Measurements from ENCODE around the gene FAM184B. TPM values are rescaled to one million over a fixed set of nuclear protein-coding genes. Genes with fewer than 3 reads are reported as not detected.

The FAM184B gene
- total RNA-seq, 1 donor from 2014 or later: not detected

DNA sequence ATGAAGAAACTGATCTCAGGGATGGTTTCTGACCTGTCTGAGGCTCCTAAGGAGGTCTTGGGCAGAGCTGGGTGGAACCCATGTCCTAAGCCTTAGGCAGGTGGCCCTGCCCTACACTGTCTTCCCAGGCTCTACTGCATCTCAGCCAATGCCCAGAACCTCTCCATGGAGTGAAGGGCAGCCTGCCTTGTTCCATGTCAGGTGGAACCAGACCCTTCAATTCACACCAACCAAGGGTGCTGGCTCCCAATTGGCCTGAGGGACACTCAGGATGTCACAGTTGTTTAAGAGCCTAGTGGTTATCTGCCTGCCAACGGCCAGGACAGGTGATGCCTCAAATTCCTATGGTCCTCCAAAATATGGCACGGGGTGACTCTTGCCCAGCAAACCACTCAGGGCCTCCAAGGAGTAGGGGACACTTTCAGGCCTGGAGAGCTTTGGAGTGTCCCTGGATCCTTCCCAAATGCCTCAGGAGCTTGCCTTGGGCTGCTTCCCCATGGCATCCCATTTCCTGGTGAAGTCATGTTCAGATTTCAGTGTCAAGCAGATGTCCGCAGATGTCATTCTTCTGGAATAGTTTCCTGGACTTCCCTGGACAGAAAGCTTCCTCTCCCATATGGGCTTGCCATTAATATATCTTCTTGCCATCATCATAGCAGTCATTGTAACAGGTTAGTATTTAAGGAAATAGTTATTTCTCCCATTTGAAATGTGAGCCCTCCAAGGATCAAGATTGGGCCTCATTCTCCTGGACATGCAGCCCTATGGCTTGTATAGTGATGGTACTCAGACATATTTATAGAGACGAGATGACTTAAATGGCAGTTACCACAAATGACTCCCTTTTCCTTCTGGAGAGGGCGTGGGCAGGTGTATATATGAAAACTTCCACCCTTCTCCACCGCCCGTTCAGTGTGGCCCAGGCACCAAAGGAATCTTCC, 99.9 kb downstream of the FAM184B start:
- Histone ChIP-seq H3K4me1 (no peaks in the 10 kb centered on the region), H3F3A (ENCODE audit: low read depth) (no peaks in the 10 kb centered on the region), H3K27ac (no peak overlapping the region), H3K27me3 (no peaks in the 10 kb centered on the region), H3K4me2 (no peak overlapping the region), H3K79me2 (ENCODE audit: low read depth) (no peaks in the 10 kb centered on the region), H3K9me3 (ENCODE audit: low read depth) (no peaks in the 10 kb centered on the region), H3K4me3 (no peak overlapping the region), H3K9ac (no peak overlapping the region), H3K36me3 (no peaks in the 10 kb centered on the region), H4K20me1 (ENCODE audit: low read depth) (no peaks in the 10 kb centered on the region), H2AFZ (replicated peaks) (no peak overlapping the region)
- Mint-ChIP-seq H3K27me3 (ENCODE audit: insufficient read depth, low read depth) (peaks cover 2% of the 10 kb centered on the region), H3K4me1 (peaks cover 3% of the 10 kb centered on the region), H3K4me3 (no peak overlapping the region), H3K36me3 (no peaks in the 10 kb centered on the region), H3K9me3 (peaks cover 4% of the 10 kb centered on the region), H3K27ac (no peak overlapping the region)
- TF ChIP-seq EZH2phosphoT487 (IDR thresholded peaks at IDR 0.05): no peak
- DNase-seq (ENCODE audit: low spot score): no peak

DNA sequence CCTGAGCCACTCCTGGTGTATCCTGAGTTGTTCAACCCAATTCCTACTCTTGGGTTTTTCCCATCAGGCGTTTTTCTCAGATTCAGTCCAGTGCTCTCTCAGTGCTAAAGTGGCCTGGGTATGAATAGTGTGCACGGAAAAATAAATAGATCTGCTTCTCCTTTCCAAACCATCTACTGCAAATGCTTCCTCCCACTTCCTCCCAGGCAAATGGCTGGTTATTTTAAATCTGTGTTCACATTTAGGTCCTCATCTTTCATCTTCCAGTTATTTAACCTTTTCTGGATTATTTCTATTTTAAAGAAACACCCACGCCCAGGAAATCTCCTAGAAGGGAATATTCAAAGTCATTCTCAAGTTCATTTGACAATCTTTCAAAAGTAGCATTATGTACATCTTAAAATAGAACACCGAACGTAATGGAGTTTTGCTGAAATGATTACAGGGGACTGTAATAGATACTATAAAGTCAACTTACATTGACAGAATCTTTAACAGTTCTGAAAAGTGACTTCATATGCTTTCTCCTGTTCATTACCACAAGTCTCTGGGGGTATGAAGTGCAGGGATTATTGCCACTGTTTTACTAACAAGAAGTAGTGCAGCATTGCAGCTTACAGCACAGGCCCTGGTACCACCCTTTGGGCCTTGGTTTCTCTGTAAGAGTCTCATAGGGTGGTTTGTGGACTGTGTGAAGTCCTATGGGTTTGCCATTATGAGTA, 100.7 kb downstream of the FAM184B start:
- Histone ChIP-seq H3K4me2 (no peak overlapping the region), H3K9ac (no peak overlapping the region), H3K36me3 (no peaks in the 10 kb centered on the region), H3K79me2 (ENCODE audit: low read depth) (no peaks in the 10 kb centered on the region), H2AFZ (replicated peaks) (no peak overlapping the region), H3K4me1 (no peaks in the 10 kb centered on the region), H3K4me3 (no peak overlapping the region), H3K27ac (no peak overlapping the region), H4K20me1 (ENCODE audit: low read depth) (no peaks in the 10 kb centered on the region), H3F3A (ENCODE audit: low read depth) (no peaks in the 10 kb centered on the region), H3K27me3 (no peaks in the 10 kb centered on the region), H3K9me3 (ENCODE audit: low read depth) (no peaks in the 10 kb centered on the region)
- no peak overlapping the region for H3K27ac Mint-ChIP-seq
- DNase-seq (ENCODE audit: low spot score): no peak
- H3K4me1 Mint-ChIP-seq: peaks cover 3% of the 10 kb centered on the region
- peaks cover 2% of the 10 kb centered on the region for H3K27me3 Mint-ChIP-seq (ENCODE audit: insufficient read depth, low read depth)
- no peak overlapping the region for H3K4me3 Mint-ChIP-seq
- no peaks in the 10 kb centered on the region for H3K36me3 Mint-ChIP-seq
- peaks cover 4% of the 10 kb centered on the region for H3K9me3 Mint-ChIP-seq
- TF ChIP-seq EZH2 (IDR thresholded peaks at IDR 0.05) (no peak), EZH2phosphoT487 (IDR thresholded peaks at IDR 0.05) (no peak)
- TF ChIP-seq, protein P1, sequence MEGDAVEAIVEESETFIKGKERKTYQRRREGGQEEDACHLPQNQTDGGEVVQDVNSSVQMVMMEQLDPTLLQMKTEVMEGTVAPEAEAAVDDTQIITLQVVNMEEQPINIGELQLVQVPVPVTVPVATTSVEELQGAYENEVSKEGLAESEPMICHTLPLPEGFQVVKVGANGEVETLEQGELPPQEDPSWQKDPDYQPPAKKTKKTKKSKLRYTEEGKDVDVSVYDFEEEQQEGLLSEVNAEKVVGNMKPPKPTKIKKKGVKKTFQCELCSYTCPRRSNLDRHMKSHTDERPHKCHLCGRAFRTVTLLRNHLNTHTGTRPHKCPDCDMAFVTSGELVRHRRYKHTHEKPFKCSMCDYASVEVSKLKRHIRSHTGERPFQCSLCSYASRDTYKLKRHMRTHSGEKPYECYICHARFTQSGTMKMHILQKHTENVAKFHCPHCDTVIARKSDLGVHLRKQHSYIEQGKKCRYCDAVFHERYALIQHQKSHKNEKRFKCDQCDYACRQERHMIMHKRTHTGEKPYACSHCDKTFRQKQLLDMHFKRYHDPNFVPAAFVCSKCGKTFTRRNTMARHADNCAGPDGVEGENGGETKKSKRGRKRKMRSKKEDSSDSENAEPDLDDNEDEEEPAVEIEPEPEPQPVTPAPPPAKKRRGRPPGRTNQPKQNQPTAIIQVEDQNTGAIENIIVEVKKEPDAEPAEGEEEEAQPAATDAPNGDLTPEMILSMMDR (IDR thresholded peaks at IDR 0.05): no peak

DNA sequence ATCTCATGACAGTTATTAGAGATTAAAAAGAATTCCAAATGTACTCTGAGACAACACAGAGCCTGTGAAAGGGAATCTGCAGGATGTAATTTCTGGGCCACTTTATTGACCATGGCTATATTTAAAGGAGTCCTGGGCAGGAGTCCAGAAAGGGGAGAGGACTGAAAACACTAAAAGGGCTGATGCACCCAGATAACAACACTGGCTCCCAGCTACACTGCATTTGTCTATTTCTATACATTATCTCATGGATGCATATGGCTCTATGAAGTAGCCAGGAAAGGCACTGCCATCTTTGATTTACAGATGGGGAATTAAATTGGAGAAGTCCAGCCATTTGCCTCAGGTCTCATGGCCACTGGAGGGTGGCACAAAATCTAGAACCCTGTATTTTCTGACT, 111.0 kb downstream of the FAM184B start:
- H3K36me3 Mint-ChIP-seq: no peaks in the 10 kb centered on the region

More for the DNA sequence above, 111.0 kb downstream of the FAM184B start:
- Mint-ChIP-seq H3K9me3 (peaks cover 15% of the 10 kb centered on the region), H3K4me1 (no peaks in the 10 kb centered on the region), H3K4me3 (no peak overlapping the region), H3K27me3 (ENCODE audit: insufficient read depth, low read depth) (peaks cover 2% of the 10 kb centered on the region), H3K27ac (no peak overlapping the region)
- no peak for TF ChIP-seq EZH2 (IDR thresholded peaks at IDR 0.05)
- TF ChIP-seq, protein P1 (IDR thresholded peaks at IDR 0.05): no peak
- TF ChIP-seq EZH2phosphoT487 (IDR thresholded peaks at IDR 0.05): no peak
- H3K36me3 ChIP-seq: no peaks in the 10 kb centered on the region
- no peak overlapping the region for H3K4me2 ChIP-seq
- no peaks in the 10 kb centered on the region for H3K4me1 ChIP-seq
- no peaks in the 10 kb centered on the region for H3K9me3 ChIP-seq (ENCODE audit: low read depth)
- DNase-seq (ENCODE audit: low spot score): no peak
- H2AFZ ChIP-seq (replicated peaks): no peak overlapping the region
- H3K9ac ChIP-seq: no peak overlapping the region
- no peaks in the 10 kb centered on the region for H3K79me2 ChIP-seq (ENCODE audit: low read depth)
- no peak overlapping the region for H3K27ac ChIP-seq
- H3K27me3 ChIP-seq: no peaks in the 10 kb centered on the region
- H4K20me1 ChIP-seq (ENCODE audit: low read depth): no peaks in the 10 kb centered on the region
- H3F3A ChIP-seq (ENCODE audit: low read depth): no peaks in the 10 kb centered on the region
- no peak overlapping the region for H3K4me3 ChIP-seq

Measured in neural progenitor cell (in vitro differentiated cells).